T47D (cell line): Measurements from ENCODE around the gene SEPHS1.
"Not testable (repeated sequence)": the region's sequence is repeated elsewhere in the genome, so short reads cannot be mapped to it uniquely, and the experiment has no call there.

Experiments
- DNase-seq, 2 experiments: peaks; one replicate each; pipeline versions ENCODE4 v3.0.0 to v3.0.0-alpha.2; 2011 to 2012; ENCODE audit warnings: low read depth in 1 of 2, low spot score in 1 of 2
- JUND ChIP-seq: IDR thresholded peaks from 2 replicates; pipeline ENCODE4 v1.6.1; 2012; ENCODE audit warnings: low read depth
- in situ Hi-C: cut with HindIII; loops from 2 replicates; pipeline ENCODE4 v1.10.0; 2016; ENCODE audit warnings: low sequenced_read_pairs, low pct_unique_long_range_greater_than_20kb

The SEPHS1 gene

GRCh38 chr10:13284050-13284449, 64.0 kb downstream of the SEPHS1 start:
- TF ChIP-seq JUND: no peak
- DNase-seq: no peak
- in situ Hi-C loops: no loop called here

DNA sequence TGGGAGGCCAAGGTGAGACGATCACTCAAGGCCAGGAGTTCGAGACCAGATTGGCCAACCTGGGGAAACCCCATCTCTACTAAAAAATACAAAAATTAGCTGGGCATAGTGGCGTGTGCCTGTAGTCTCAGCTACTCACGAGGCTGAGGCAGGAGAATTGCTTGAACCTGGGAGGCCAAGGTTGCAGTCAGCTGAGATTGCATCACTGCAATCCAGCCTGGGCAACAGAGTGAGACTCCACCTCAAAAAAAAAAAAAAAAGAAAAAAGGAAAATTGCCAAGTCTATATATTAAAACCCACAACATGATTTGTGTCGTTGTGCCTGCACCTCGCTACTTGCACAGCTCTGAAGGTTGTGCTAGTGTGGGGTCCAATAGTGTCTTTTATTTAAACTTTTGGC, 65.7 kb downstream of the SEPHS1 start:
- in situ Hi-C loops, DNase-seq: not testable (repeated sequence)

DNA sequence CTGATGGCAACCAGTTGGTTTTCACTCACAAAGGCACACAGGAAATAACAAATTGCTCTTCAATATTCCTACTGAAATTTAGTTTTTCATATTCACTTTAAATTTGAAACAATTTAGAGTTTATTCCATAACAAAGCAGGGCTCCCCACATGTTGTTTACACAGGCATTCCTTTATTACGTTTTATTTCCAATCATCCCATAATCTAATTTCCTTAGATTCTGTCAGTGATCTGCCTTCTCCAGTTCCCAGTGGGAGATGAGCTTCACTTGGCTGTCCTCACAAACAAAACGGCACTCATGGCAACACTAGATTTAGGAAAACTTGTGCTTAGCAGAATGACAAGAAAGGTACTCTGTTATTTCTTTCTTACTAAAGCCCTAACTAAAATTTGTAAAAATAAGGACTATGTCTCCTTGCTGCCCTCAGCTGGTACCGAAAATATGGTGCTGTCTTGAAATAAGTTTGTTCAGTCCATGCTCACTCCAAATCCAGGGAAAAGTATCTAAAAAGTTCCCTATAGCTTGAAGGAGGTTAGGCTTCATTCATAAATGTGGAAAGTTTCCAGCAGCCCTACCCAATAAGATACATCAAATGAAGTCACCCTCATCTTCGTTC, 71.2 kb downstream of the SEPHS1 start:
- in situ Hi-C loops: no loop called here
- no peak for TF ChIP-seq JUND
- peak in 1 of 2 experiments; percentile 38 for DNase-seq

- DNase-seq, in situ Hi-C loops: not testable (repeated sequence)
These were observed 71.9 kb downstream of the SEPHS1 start for GRCh38 chr10:13276146-13276545.

DNA sequence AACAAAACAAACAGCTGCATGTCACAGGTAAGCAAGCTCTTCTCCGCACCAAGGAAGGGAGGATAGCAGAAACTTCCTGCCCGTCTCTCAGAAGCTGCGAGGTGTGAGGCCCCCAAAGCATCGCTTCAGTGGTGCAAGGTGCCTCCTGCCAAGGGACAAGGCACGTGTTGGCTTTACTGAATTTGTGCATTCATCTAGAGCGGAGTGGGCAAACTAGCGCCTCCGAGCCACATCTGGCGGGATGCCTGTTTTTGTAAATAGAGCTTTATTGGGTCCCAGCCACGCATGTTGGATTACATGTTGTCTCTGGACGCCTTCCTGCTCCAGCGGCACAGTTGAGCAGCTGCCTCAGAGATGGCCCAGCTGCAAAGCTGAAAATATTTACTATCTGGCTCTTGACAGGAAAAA, 75.9 kb downstream of the SEPHS1 start:
- no peak for DNase-seq
- no peak for TF ChIP-seq JUND
- in situ Hi-C loops: no loop called here

GRCh38 chr10:13271552-13272163, 76.4 kb downstream of the SEPHS1 start:
- peak; percentile 9 to 18 for DNase-seq
- in situ Hi-C loops: no loop called here
- TF ChIP-seq JUND: no peak

DNA sequence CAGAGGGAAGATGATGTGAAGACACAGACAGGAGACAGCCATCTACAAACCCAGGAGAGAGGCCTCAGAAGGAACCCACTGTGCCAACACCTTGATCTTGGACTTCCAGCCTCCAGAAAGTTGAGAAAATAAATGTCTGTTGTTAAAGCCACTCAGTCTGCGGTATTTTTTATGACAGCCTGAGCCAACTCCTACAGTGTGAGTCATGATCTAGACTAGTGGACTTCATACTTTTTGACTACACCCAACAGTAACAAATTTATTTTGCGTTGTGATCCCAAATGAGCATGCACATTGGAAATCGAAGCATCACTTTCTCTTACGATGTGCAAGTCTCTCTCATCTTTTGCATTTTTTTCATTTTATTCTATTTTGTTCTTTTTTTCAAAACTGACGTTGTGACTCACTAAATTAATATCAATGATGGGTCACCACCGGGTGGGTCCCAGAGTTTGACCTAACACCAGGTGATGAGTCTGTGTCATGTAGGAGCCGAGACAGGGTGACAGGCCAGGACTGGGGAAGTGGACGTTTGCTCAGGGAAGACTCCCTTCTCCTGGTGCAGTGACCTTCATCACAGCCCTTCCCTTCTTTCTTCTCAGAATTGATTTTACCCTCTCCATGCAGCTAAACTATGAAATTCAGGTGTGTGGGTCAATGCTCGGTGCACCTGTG, 77.1 kb downstream of the SEPHS1 start:
- DNase-seq: no peak
- in situ Hi-C loops: no loop called here
- TF ChIP-seq JUND: no peak

DNA sequence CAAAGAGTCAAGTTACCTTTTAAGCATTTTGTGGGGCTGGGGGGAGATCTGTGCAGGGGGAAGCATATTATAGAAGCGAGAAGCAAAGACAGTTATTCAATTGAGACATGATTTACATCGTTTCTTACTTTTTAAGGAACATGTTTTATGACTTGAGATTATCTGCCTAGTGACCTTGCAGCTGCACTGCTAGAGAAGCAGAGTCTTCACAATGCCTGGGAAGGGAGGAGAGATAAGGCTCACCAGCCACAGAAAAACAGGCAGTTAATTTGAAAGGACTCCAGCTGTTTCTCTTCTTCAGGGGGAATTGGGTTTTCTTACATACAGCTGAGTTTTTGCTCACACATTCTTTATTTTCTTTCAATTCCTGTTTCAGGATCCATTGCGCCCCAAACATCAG, 79.3 kb downstream of the SEPHS1 start:
- in situ Hi-C loops: no loop called here
- no peak for TF ChIP-seq JUND
- DNase-seq: no peak

- no peak for TF ChIP-seq JUND
- in situ Hi-C loops: no loop called here
- no peak for DNase-seq
These were observed 79.8 kb downstream of the SEPHS1 start for GRCh38 chr10:13268310-13268709.
